DND-41 (cell line): Measurements from ENCODE around the gene LYSET.

ENCODE experiments used
- EZH2 ChIP-seq: IDR thresholded peaks from 3 replicates; pipeline ENCODE4 v1.6.1; 2012; ENCODE audit warnings: borderline replicate concordance, low read depth, mild to moderate bottlenecking, moderate library complexity, low read length, inconsistent platforms; ENCODE audit not compliant: severe bottlenecking
- TF ChIP-seq, protein P1 (sequence below): IDR thresholded peaks from 2 replicates; pipeline ENCODE4 v1.5.1; 2012; ENCODE audit warnings: borderline replicate concordance, low read length, moderate library complexity, mild to moderate bottlenecking; ENCODE audit not compliant: poor library complexity, severe bottlenecking; ENCODE audit errors: extremely low read depth

- TF ChIP-seq, protein P1, sequence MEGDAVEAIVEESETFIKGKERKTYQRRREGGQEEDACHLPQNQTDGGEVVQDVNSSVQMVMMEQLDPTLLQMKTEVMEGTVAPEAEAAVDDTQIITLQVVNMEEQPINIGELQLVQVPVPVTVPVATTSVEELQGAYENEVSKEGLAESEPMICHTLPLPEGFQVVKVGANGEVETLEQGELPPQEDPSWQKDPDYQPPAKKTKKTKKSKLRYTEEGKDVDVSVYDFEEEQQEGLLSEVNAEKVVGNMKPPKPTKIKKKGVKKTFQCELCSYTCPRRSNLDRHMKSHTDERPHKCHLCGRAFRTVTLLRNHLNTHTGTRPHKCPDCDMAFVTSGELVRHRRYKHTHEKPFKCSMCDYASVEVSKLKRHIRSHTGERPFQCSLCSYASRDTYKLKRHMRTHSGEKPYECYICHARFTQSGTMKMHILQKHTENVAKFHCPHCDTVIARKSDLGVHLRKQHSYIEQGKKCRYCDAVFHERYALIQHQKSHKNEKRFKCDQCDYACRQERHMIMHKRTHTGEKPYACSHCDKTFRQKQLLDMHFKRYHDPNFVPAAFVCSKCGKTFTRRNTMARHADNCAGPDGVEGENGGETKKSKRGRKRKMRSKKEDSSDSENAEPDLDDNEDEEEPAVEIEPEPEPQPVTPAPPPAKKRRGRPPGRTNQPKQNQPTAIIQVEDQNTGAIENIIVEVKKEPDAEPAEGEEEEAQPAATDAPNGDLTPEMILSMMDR: no peak
- no peak for TF ChIP-seq EZH2
Observed at GRCh38 chr14:93232159-93232558, 47.0 kb downstream of the LYSET start.
